ENCODE data around the gene HLF.

The HLF gene

GRCh38 chr17:55319933-55320593, 55.3 kb downstream of the HLF start:
- TF ChIP-seq USF1 (IDR thresholded peaks at IDR 0.05) (no peak), EP300 (IDR thresholded peaks at IDR 0.05; ENCODE audit: borderline replicate concordance) (no peak), MAX (IDR thresholded peaks at IDR 0.05) (no peak)

- no peak for TF ChIP-seq RAD21 (IDR thresholded peaks at IDR 0.05; ENCODE audit: low read depth)
- no peak for TF ChIP-seq USF1 (IDR thresholded peaks at IDR 0.05)
- no peak for TF ChIP-seq CEBPB (IDR thresholded peaks at IDR 0.05)
- no peak for TF ChIP-seq TCF12 (IDR thresholded peaks at IDR 0.05; ENCODE audit: low read depth)
- no peak for TF ChIP-seq TEAD4 (IDR thresholded peaks at IDR 0.05)
- TF ChIP-seq FOXM1 (IDR thresholded peaks at IDR 0.05; ENCODE audit: borderline replicate concordance, low read depth), result no peak
- TF ChIP-seq EGR1 (IDR thresholded peaks at IDR 0.05), result no peak
- no peak for TF ChIP-seq NFIC (IDR thresholded peaks at IDR 0.05)
Measured at GRCh38 chr17:55320594-55321426, 56.0 kb downstream of the HLF start.

- no peak for TF ChIP-seq EP300 (IDR thresholded peaks at IDR 0.05; ENCODE audit: borderline replicate concordance)
- no peak for TF ChIP-seq TCF12 (IDR thresholded peaks at IDR 0.05; ENCODE audit: low read depth)
- TF ChIP-seq ZBTB7A (IDR thresholded peaks at IDR 0.05; ENCODE audit: low read depth), result no peak
- TF ChIP-seq EGR1 (IDR thresholded peaks at IDR 0.05), result no peak
Measured at GRCh38 chr17:55321427-55322060, 56.8 kb downstream of the HLF start.

GRCh38 chr17:55322453-55322985, 57.8 kb downstream of the HLF start:
- TF ChIP-seq YY1 (IDR thresholded peaks at IDR 0.05; ENCODE audit: low read depth) (no peak), EP300 (IDR thresholded peaks at IDR 0.05; ENCODE audit: borderline replicate concordance) (no peak), RAD21 (IDR thresholded peaks at IDR 0.05; ENCODE audit: low read depth) (no peak), ZBTB7A (IDR thresholded peaks at IDR 0.05; ENCODE audit: low read depth) (no peak), TCF12 (IDR thresholded peaks at IDR 0.05; ENCODE audit: low read depth) (no peak), FOXM1 (IDR thresholded peaks at IDR 0.05; ENCODE audit: borderline replicate concordance, low read depth) (no peak), NFIC (IDR thresholded peaks at IDR 0.05) (no peak), USF1 (IDR thresholded peaks at IDR 0.05) (no peak), CREB1 (IDR thresholded peaks at IDR 0.05; ENCODE audit: low read depth) (no peak), EGR1 (IDR thresholded peaks at IDR 0.05) (no peak)

GRCh38 chr17:55323518-55324295, 58.9 kb downstream of the HLF start:
- TF ChIP-seq FOXM1 (IDR thresholded peaks at IDR 0.05; ENCODE audit: borderline replicate concordance, low read depth) (no peak), EP300 (IDR thresholded peaks at IDR 0.05; ENCODE audit: borderline replicate concordance) (no peak), ZBTB7A (IDR thresholded peaks at IDR 0.05; ENCODE audit: low read depth) (no peak), EGR1 (IDR thresholded peaks at IDR 0.05) (no peak), CREB1 (IDR thresholded peaks at IDR 0.05; ENCODE audit: low read depth) (no peak), NFIC (IDR thresholded peaks at IDR 0.05) (no peak), YY1 (IDR thresholded peaks at IDR 0.05; ENCODE audit: low read depth) (no peak), TCF12 (IDR thresholded peaks at IDR 0.05; ENCODE audit: low read depth) (no peak), MAX (IDR thresholded peaks at IDR 0.05) (no peak), TAF1 (IDR thresholded peaks at IDR 0.05; ENCODE audit: low read depth) (no peak), RAD21 (IDR thresholded peaks at IDR 0.05; ENCODE audit: low read depth) (no peak), TEAD4 (IDR thresholded peaks at IDR 0.05) (no peak), REST (IDR thresholded peaks at IDR 0.05; ENCODE audit: low read depth) (no peak), CEBPB (IDR thresholded peaks at IDR 0.05) (no peak), USF1 (IDR thresholded peaks at IDR 0.05) (no peak)
